NCI-H2107 (cell line): Measurements from ENCODE around the gene FANCM.

ENCODE experiments used
- DNase-seq: peaks from one replicate; lab custom pipeline; 2025; lab: John Stamatoyannopoulos, UW

The FANCM gene

GRCh38 chr14:45246151-45246550, 110.4 kb downstream of the FANCM start:
- no peak for DNase-seq

GRCh38 chr14:45246691-45247090, 111.0 kb downstream of the FANCM start:
- no peak for DNase-seq

GRCh38 chr14:45247427-45247826, 111.7 kb downstream of the FANCM start:
- no peak for DNase-seq

- DNase-seq = no peak
Measured at GRCh38 chr14:45249856-45250575, 114.3 kb downstream of the FANCM start.
